Measurements from ENCODE around the gene PRDM16.

Gene PRDM16

GRCh38 chr1:3332043-3332442 lies 263.0 kb downstream of the PRDM16 start:
- no peak for DNase-seq

- no peak for DNase-seq
Observed at GRCh38 chr1:3332662-3333061, 263.7 kb downstream of the PRDM16 start.

- no peak for DNase-seq
Observed at GRCh38 chr1:3333903-3334302, 264.9 kb downstream of the PRDM16 start.

- DNase-seq, result no peak
Observed at GRCh38 chr1:3334366-3334765, 265.4 kb downstream of the PRDM16 start.

- DNase-seq, result no peak
Observed at GRCh38 chr1:3335754-3336640, 267.0 kb downstream of the PRDM16 start.

- DNase-seq, result no peak
Observed at GRCh38 chr1:3336641-3337630, 267.9 kb downstream of the PRDM16 start.

- no peak for DNase-seq
Observed at GRCh38 chr1:3337798-3338724, 269.1 kb downstream of the PRDM16 start.

GRCh38 chr1:3338725-3339070 lies 269.7 kb downstream of the PRDM16 start:
- DNase-seq, result no peak

GRCh38 chr1:3339856-3340255 lies 270.9 kb downstream of the PRDM16 start:
- DNase-seq, result no peak

GRCh38 chr1:3340548-3341235 lies 271.7 kb downstream of the PRDM16 start:
- DNase-seq, result no peak

- no peak for DNase-seq
Observed at GRCh38 chr1:3341236-3341994, 272.4 kb downstream of the PRDM16 start.

GRCh38 chr1:3342960-3343359 lies 274.0 kb downstream of the PRDM16 start:
- DNase-seq, result no peak

- DNase-seq, result no peak
Observed at GRCh38 chr1:3344395-3344794, 275.4 kb downstream of the PRDM16 start.

GRCh38 chr1:3345792-3346191 lies 276.8 kb downstream of the PRDM16 start:
- no peak for DNase-seq

- DNase-seq, result no peak
Observed at GRCh38 chr1:3346478-3346877, 277.5 kb downstream of the PRDM16 start.

GRCh38 chr1:3347257-3348020 lies 278.4 kb downstream of the PRDM16 start:
- no peak for DNase-seq

GRCh38 chr1:3348196-3348865 lies 279.3 kb downstream of the PRDM16 start:
- no peak for DNase-seq

GRCh38 chr1:3349161-3349967 lies 280.4 kb downstream of the PRDM16 start:
- DNase-seq, result no peak

- no peak for DNase-seq
Observed at GRCh38 chr1:3349968-3350299, 280.9 kb downstream of the PRDM16 start.
